IPS-18c (cell line): ENCODE data around the gene PRKG2.

Experiments used
- H3K4me3 ChIP-seq: 2 replicates; pipeline ENCODE4 v1.7.0; 2013; ENCODE audit warnings: low read depth, mild to moderate bottlenecking, low read length, moderate library complexity; ENCODE audit not compliant: insufficient read depth
- H3K9me3 ChIP-seq: one replicate; pipeline ENCODE4 v1.6.1; 2013; ENCODE audit warnings: mild to moderate bottlenecking, low read length, moderate library complexity; ENCODE audit not compliant: control insufficient read depth, insufficient read depth

Gene PRKG2

GRCh38 chr4:81038636-81039350, 176.2 kb downstream of the PRKG2 start:
- H3K9me3 ChIP-seq, result no peaks in the 10 kb centered on the region
- H3K4me3 ChIP-seq, result no peak overlapping the region
